Measurements from ENCODE around the gene GRPEL1.
"Not testable (repeated sequence)": the region's sequence is repeated elsewhere in the genome, so short reads cannot be mapped to it uniquely, and the experiment has no call there.

The GRPEL1 gene

DNA sequence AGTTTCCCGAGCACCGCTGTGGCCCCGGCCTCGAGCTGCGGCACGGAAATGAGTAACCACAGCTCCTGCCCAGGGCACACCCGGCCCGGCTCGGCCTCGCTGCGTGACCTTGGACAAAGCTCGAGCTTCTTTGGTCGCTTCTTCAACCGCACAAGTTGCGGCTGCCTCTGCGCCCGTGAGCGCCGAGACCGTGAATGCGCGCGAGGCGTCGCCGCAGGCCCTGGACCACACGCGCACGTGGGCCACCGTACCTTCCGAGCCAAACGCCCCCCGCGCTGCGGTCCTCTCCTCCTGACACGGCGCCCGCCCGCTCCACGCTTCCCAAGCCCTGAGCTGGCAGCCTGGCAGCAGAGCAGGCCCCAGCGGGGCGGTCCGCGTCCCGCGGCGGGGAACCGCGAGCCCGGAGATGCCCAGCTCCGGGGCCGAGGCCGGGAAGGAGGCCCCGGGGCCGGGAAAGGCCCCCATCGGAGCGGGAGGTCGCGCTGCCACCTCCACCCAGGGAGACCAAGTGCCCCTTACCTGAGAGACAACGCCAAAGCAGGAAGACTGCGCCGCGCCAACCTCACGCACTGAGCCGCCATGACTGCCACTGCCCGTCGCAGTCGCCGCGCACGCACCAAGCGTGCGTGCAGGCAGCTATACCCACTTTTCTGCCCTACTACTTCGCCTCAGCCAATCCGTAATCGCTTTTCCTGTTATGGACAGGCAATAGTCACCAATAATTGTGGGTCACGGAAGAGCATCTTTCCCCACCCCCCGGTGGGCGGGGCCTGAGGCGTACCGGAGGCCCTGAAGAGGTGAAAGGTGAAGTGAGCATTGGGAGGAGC lies at the start of gene GRPEL1:
TSS of gene GRPEL1 (minus strand) at position 613 of the 827 bp plus-strand sequence. CDS start at position 581, 32 bp downstream.
- peak; percentile 99 to 100 for DNase-seq

- DNase-seq = no peak
Measured at GRCh38 chr4:7116705-7117104, 48.8 kb upstream of the GRPEL1 start.

GRCh38 chr4:7115557-7116340 lies 47.9 kb upstream of the GRPEL1 start:
- no peak for DNase-seq

GRCh38 chr4:7112656-7113055 lies 44.8 kb upstream of the GRPEL1 start:
- DNase-seq = no peak

GRCh38 chr4:7111441-7111840 lies 43.6 kb upstream of the GRPEL1 start:
- no peak for DNase-seq

DNA sequence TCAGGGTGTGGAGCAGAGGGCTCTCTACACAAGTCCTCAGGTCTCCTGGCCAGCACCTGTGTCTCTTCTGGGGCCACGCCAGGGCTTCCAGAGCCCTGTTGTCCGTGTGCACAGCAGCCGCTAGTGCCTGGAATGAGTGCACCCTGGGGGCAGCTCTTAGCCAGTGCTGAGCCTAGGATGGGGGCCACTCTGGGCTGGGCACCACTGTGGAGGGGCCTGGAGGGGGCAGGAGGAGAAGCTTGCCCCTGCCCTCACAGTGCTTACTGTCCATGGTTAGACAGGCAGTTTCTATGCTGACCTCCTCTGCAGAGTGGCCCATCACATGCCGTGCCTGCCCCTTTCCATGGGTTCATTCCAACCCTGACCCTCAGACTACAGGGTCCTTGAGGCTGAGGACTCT lies 42.7 kb upstream of the GRPEL1 start:
- DNase-seq = no peak

GRCh38 chr4:7109169-7109568 lies 41.3 kb upstream of the GRPEL1 start:
- DNase-seq = no peak

DNA sequence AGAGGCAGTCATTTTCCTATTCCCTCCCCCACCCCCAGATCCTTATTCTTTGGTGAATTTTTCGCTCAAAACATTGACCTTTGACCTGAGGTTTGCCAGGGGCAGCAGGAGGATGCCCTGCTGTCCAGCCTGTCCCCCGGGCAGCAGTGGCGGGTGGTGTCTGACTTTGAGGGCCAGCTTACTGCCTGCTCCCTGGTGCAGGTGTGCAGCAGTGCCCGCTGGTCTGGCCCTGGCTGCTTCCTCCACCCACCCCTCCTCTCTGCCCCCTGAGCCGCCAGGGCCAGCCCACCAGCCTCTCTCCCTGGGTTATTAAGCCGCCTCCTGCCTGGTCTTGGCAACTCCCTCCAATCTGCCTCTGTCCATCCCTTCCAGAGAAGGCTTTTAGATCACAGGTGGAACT lies 40.8 kb upstream of the GRPEL1 start:
- DNase-seq = no peak

GRCh38 chr4:7108046-7108625 lies 40.3 kb upstream of the GRPEL1 start:
- DNase-seq = no peak

DNA sequence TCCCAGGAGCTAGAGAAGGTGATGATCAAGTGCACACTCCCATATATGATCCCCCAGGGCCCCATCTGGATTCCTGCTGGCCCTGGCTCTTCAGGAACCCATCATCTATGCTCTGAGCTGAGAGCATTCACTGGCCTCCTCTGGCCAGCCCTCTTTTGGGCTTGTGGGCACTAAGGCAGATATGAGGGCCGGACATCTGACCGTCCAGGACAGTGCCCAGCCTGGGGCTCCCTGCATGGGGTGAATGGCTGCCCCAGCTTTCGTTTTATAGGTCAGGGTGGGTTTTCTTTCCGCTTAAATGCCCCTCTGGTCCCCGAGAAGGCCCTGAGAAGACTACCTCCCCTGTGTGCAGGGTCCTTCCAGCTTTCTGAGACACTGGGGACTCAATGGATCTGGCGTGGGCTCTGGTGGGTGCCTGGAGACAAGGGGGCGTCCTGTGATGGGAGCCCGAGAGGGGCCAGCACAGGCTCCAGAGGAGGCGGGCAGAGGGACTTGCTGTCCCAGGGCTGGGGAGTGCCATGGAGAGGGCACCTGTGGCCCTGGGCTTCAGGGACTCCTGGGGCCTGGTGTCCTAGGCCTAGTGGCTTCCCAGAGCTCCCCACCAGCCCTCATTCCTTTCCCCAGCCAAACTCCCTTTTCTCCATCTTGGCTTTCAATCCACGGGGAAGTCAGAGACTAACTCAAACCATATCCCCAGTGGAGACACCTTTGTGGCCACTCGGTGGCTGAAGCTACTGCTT lies 39.5 kb upstream of the GRPEL1 start:
- no peak for DNase-seq

- DNase-seq = no peak
Measured at GRCh38 chr4:7105276-7105675, 37.4 kb upstream of the GRPEL1 start.

DNA sequence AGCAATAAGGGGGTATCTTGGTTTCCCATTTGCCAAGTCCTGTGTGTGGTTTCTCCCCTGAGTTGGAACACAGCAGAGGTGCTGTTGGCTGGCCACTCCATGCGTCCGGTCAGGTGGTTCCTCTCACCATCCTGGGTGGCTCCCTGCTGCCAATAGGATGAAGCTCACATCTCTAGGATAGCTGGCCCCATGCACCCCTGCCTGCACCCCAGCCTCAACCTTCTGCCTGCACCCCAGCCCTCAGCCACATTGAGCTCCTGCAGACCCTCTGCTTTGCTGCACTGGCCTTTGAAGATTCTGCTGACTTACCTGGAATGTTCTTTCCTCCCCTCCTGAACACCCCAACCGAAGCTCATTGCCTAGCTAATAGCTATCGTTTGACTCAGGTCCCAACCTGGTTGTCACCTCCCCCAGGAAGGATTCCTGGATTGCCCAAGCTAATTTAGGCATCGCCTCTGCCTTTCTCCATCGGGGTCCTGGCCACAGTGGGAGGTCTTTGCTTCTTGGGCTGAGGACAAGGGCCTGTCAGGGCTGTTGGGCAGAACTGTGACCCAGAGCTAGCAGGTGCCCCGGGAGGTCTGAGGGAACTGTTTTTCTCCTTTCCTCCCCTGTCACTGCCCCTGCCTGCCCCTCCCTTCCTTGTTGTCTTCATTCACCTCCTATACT lies 36.6 kb upstream of the GRPEL1 start:
- no peak for DNase-seq

DNA sequence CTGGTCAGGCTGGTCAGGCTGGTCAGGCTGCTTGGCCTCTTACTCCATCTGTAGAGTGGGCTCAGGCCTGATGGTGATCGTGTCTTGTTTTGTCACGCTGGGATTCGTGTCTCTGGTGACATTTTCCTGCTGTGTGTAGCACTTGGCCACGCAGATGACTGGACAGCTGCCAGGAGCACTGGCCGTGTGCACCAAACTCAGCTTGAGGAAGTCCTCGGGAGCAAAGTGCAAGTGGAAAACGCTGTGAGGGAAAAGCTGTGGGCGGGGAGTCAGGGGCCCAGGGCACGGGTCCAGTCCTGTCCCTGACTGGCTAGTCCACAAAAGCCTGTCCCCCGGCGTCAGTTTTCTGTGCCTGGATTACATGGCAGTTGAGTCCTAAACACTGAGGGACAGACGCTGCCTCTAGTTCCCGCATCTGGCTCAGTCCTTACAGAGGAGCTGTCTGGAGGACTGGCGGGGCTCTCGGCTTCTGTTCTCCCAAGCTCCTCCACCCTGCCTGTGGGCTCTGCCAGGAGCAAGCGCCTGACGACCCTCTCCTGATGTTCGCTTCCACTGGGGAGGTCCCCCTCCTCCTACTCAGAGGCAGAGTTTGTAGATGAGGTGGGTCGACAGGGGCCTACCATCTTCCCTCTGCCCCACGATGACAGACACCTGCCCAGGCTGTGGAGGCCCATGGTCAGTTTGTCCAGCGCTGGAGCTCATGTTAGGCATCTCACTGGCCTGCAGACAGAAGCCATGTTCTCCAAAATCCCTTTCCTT lies 35.9 kb upstream of the GRPEL1 start:
- DNase-seq = no peak

GRCh38 chr4:7103031-7103606 lies 35.3 kb upstream of the GRPEL1 start:
- peak; percentile 78 to 85 for DNase-seq

- not testable (repeated sequence) for DNase-seq
Measured at GRCh38 chr4:7102516-7102909, 34.6 kb upstream of the GRPEL1 start.

DNA sequence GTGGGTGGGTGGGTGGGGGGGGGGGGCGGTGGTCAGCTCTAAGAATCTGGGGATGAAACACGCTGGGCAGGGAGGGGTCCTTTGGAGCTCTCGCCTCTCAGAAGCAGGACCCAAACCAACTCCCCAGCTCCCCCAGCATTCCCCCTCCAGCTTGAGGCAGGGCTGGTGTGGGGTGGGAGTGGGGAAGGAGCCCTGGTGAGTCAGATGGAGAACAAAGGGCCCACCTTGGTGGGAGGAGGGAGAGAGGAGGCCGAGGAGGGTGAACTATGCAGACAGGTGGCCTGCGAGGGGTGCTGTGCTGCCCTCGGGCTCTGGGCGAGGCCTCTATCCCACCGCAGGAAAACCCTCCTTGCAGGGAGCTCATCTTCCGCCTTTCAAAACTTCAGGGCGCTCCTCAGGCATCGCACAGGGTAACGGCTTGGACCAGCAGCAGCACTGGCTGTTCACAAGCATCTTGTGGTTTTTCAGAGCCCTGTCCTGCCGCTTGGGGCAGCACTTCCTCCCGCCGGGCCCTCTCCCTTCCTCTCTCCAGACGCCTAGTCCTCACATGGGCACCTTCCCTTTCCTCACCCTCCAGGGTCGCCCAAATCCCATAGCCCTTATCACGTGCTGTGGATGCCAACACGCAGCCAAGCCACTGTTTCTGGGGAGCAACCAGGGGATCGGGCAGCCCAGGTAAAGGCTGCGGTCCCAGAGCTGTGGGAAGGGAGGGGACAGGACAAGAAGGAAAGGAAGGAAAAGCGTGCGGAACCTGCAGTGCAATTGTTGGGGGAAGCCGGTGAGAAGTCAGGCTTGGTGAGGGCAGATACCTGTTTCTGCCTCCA lies 34.0 kb upstream of the GRPEL1 start:
- DNase-seq = peak; percentile 49 to 63

GRCh38 chr4:7096236-7096635 lies 28.4 kb upstream of the GRPEL1 start:
- DNase-seq = no peak

GRCh38 chr4:7095611-7096155 lies 27.8 kb upstream of the GRPEL1 start:
- DNase-seq = no peak

DNA sequence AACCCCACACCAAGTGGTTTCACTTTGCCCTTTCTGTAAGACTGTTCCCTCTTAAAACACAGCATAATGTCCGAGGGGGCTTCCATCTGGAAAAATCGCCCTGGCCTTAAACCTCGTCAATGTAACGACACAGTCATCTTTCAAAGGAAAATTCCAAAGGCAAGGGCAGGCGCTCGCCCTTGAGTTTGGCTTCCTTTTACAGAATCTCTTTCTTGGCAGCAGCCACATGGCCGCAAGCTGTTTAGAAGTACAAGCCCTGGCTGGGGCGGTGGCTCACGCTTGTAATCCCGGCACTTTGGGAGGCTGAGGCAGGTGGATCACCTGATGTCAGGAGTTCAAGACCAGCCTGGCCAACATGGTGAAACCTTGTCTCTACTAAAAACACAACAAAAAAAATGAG lies 27.1 kb upstream of the GRPEL1 start:
- DNase-seq = no peak

DNA sequence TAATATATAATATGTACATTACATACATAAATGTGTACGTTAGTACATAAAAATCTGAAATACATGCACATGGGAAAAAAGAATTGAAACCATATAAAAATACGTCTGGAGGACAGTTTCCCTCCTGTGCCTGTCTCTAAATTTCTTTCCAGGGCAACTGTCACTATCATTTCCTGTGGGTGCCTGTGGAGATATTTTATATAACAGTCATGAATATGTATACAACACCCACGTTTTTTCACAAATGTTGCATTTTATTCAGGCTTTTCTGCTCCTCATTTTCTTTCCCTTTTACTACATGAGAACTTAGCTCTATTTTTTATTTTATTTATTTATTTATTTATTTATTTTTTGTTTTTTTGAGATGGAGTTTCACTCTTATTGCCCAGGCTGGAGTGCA lies 24.2 kb upstream of the GRPEL1 start:
- DNase-seq = no peak
